Dermis blood vessel endothelial cell (primary cell): ENCODE measurements around the gene RPS2. TPM values are rescaled to one million over a fixed set of nuclear protein-coding genes. Genes with fewer than 3 reads are reported as not detected.

Experiments used
- DNase-seq: peaks from one replicate; pipeline ENCODE4 v3.0.0; 2010
- total RNA-seq: library from RNA; depleted of rRNA; stranded (reverse); fragments of >200 nt; gene quantifications from 2 replicates; pipeline ENCODE4 v1.2.3, GENCODE V29; 2014

RPS2 gene
- total RNA-seq, 1 donor from 2014 or later, result 1,669 TPM

DNA sequence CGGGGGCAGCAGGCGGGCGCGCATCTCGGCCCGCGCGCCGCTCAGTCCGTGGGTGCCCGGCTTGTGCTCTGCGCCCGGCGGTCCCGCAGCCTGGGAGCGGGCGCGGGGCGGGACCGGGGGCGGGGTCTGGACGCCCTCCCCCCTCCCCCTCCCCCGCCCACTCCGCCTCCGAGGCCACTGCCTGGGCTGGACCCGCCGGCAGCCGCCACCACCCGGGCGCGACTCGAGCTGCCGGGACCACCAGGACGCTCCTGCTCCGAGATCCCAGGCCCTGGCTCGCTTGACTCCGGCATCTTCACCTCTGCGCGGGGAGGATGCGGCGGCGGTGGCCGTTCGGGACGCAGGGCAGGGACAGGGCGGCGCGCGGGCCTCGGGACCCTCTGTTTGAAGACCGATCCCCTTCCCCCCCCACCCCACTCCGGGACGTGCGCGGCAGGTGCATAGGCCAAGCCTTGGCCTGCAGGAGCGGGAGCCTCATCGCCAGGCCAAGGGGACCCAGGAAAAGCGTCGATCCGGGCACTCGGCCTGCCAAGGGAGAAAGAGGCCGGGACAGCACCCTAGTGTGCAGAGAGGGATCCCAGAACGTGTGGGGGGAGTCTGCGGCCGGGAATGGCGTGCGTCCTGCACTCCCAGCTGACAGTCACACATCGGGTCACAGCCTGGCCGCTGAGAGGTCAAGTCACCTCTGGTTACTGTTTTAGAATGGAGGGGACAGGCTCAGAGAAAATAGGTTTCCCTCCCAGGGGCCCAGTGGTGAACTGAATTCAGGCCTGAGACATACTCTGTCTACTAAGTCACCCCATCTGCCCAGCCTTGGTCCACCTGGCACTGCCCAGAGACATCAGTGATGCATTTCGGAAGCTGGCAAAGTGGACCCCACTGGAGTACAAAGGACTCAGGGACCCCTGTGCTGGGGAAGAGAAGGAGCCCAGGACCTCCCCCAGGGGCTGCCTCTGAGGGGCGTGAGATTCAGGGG lies 46.0 kb downstream of the RPS2 start, which contains the start of gene HS3ST6:
HS3ST6 (minus strand) TSS at position 65 of the 976 bp plus-strand sequence. CDS start 92 bp downstream, outside the sequence.
- DNase-seq, result no peak

DNA sequence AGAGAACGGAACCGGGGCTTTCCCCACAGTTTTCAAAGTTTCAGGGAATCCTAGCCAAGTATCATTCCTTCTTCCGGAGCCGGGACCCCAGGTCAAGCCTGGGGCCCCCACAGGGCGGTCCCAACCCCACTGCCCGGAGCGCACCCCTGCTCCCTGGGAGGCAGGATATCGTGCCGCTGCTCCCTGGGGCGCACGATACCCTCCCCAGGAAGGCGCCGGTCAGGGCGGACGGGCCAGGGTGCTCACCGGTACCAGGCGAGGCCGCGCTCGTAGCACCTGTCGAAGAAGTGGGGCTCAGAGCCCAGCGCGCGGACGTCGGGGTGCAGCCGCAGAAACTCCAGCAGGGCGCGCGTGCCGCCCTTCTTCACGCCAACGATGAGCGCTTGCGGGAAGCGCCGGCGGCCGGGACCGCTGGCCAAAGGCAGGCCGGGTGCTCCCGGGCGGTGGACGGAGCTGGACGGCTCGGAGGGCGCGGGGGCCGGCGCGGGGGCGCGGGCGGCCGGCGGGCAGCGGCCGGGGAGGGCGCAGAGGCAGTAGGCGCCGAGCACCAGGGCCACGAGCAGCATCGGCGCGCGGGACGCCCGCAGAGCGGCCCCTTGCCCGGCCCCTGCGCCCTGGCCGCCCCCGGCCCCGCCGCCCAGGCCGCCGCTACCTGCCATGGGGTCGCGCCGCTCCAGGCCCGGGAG lies 46.8 kb downstream of the RPS2 start:
- no peak for DNase-seq

DNA sequence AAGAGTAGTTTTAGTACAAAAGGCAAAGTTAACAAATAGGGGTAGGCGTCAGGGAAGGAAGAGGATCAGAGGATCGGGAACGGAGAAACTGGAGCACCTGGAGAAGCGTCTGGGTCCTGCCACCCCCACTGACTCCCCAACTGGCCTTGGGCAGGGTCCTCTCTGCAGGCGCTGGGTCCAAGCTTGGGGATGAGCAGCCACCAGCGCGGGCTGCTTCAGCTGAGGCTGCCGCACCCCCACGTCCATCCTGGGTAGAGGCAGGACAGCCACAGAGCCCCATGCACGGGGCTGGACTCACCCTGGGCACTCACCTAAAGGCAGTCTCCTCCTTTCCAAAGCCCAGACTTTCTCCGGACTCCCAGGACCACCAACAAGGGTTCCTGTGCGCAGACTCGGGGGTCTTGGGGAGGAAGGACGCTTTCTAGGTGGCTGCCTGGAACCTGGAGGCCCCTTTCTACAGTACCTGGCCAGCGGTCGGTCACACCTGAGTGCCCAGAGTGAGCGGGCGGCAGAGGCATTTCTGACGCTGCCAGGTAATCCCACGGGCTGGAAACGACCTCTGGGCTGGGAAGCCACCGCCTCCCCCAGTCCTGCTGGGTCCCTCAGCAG lies 47.5 kb downstream of the RPS2 start:
- no peak for DNase-seq

DNA sequence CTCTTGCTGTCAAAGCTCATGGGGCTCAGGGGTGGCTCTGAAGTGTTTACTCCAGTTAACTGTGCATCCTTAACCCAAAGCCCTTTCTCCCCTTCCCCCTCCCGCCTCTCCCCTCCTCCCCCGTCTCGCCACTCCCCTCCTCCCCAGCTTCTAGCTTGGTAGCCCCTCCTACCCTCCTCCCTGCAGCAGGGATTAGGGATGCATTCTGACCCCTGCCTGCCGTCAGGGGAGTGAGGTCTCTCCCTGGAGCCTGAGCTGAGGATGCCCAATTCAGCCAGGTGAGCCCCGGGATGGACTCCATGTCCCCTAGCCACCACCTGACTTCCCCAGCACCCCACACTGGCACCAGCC lies 48.0 kb downstream of the RPS2 start:
- DNase-seq, result no peak

DNA sequence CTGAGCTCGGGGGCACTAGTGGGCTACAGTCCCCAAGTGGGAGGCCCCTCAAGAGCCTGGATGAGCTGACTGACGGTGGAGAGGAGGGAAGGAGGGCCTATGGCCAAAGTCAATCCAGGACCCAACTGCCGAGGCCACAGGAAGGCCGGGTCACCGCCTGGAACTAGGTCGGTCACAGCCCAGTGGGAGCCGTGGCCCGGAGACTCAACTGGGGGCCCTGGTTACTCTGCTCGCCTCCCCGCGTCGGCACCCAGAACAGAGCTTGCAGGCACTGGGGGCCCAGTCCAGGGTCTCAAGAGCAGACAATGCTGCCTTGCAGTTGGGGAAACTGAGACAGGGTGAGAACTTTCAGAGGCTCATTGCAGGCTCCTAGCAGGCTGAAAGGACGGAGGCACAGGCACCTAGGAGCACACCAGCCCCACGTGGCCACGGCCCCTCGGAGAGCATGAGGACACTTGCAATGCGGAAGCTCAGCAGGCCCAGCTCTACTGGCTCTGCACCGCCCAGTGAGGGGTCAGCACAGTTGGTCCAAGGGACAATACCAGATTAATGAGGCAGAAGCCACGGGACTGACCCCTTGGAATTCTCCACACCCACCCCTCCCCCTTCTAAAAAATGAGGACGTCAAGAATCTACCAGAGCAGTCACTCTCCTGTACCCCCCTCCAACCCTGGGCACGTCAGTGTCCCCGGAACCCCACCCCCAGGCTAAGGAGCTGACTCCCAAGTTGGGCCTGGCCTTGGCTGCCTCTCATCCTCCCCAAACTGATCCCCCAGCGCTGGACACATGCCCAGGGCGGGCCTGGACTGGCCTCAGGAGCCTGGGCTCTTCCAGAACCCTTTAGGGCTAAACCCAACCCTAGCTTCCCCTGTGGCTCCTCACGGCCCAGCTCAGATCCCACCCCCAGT lies 48.6 kb downstream of the RPS2 start:
- DNase-seq, result no peak

DNA sequence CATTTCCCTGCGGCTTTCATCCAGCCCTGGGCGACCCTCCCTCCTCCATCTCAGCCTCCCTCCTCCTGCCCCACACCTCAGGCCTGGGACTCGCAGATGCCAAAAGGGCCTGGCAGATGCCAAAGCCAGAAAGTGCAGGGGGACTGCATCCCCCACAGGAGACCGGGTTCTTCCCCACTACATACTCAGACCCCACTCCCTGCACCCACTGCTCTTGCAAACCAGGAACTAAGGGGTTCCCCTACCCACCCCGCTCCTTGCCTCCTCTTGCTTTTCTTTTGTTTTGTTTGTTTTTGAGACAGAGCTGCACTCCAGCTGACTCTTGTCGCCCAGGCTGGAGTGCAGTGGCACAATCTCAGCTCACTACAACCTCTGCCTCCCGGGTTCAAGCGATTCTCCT lies 49.6 kb downstream of the RPS2 start:
- no peak for DNase-seq

DNA sequence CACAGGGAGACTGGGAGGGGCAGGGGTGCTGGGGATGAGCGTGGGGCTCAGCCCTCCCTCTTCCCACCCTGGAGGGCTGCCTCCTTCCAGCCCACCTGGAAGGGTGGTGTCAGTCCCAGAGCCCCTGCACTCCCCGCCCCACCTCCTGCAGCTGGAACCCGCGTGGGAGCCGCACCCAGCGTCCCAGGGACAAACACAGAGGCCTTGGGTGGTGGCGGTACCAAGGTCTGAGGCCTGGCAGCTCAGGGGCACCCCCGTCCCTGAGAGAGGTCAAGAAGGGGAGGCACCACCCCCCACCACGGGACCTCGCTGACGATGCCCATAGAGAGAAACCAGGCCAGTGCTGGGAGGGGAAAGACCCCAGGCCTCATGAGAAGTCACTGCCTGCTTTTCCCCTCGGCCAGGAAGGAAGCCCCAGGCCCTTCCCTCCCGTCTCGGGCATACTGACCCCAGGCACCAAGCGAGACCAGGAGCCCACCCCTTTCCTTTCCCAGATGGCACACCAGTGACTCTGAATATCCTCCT lies 50.5 kb downstream of the RPS2 start:
- no peak for DNase-seq

DNA sequence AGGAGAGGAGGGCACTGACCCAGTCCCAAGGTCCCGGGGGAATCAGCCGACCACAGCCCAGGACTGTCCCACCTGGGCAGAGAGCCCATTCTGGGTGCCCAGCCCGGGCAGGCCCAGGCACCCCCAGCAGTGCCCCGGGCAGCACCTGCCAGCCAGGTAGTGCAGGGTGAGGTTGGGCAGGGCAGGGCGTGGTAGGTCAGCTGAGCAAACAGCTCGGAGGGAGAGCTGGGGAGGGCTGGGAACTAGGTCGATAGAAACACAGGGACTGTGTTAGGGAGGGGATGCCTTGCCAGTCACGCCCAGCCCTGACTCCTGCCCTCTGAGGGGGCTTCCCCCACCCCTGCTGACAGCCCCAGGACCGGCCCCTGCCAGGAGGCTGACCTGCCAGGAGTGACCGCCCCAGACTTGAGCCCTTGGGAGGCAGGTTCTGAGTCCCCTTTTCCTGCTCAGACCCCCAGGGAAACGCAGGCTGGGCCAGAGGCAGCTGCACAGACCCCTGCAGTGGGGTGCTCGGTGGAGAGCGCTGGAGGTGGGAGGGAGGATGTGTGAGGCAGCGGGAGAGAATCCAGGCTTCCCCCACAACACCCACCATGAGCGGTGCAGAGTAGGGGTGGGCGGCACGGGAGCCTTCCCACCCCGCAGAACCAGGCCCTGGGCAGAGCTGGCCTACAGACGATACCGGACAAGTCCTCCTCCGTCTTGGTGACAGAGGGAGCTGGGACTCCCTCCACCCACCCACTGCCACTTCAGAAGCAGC lies 51.1 kb downstream of the RPS2 start:
- DNase-seq, result no peak

DNA sequence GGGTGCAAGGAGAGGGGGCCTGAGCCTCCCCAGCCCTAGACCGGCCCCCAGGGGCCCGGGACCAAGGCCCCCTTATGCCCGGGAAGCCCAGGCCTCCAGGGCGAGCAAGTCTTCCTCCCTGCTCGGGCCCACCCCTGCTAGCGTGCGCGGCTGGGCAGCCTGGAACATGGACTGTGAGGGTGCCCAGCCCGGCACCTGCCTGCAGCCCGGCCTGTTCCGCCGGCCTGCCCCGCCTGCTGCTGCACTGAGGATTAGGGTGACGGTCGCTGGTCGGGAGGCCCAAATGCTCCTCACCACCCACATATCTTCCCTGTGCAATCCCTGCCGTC lies 52.4 kb downstream of the RPS2 start:
- no peak for DNase-seq

Other genes starting within 250 kb of the RPS2 start
- 46.6 and 87.3 TPM in 2 replicates for gene NME3, start 193.3 kb downstream of the RPS2 start, total RNA-seq
- 9.7 and 16.5 TPM in 2 replicates for gene EME2, start 192.0 kb downstream of the RPS2 start, total RNA-seq
- gene MRPS34, start 191.7 kb downstream of the RPS2 start, total RNA-seq, result 77.1 and 84.7 TPM in 2 replicates
- gene SPSB3, start 182.3 kb downstream of the RPS2 start, total RNA-seq, result 57.6 and 82.2 TPM in 2 replicates
- gene NUBP2, start 181.9 kb downstream of the RPS2 start, total RNA-seq, result 91.8 and 110 TPM in 2 replicates
- gene IGFALS, start 171.1 kb downstream of the RPS2 start, total RNA-seq, result not detected in 2 replicates
- gene HAGH, start 138.0 kb downstream of the RPS2 start, total RNA-seq, result 76.5 and 89.2 TPM in 2 replicates
- 79.7 and 82.4 TPM in 2 replicates for gene FAHD1, start 137.6 kb downstream of the RPS2 start, total RNA-seq
- gene MEIOB, start 92.7 kb downstream of the RPS2 start, total RNA-seq, result not detected in 2 replicates
- gene HS3ST6, start 46.4 kb downstream of the RPS2 start, total RNA-seq, result not detected in 2 replicates
- 6.6 and 8.1 TPM in 2 replicates for gene MSRB1, start 21.6 kb downstream of the RPS2 start, total RNA-seq
- gene RPL3L, start 10.1 kb downstream of the RPS2 start, total RNA-seq, result not detected in 2 replicates
- gene NDUFB10, start 5.3 kb downstream of the RPS2 start, total RNA-seq, result 107 and 149 TPM in 2 replicates
- gene RNF151, start 2.0 kb upstream of the RPS2 start, total RNA-seq, result not detected in 2 replicates
- gene TBL3, start 7.2 kb upstream of the RPS2 start, total RNA-seq, result 46.1 and 71.8 TPM in 2 replicates
- gene NOXO1, start 16.6 kb upstream of the RPS2 start, total RNA-seq, result 0.34 TPM in 1 of 2 replicates, not detected in the other
- 9.0 and 13.4 TPM in 2 replicates for gene GFER, start 19.4 kb upstream of the RPS2 start, total RNA-seq
- 1.6 and 2.4 TPM in 2 replicates for gene SYNGR3, start 25.1 kb upstream of the RPS2 start, total RNA-seq
- 19.1 and 28.2 TPM in 2 replicates for gene ZNF598, start 45.0 kb upstream of the RPS2 start, total RNA-seq
- gene NPW, start 55.0 kb upstream of the RPS2 start, total RNA-seq, result 0.17 and 1.2 TPM in 2 replicates
- 33.5 and 79.6 TPM in 2 replicates for gene NHERF2, start 62.1 kb upstream of the RPS2 start, total RNA-seq
- gene NTHL1, start 83.0 kb upstream of the RPS2 start, total RNA-seq, result 27.7 and 32.3 TPM in 2 replicates
- 40.8 and 59.3 TPM in 2 replicates for gene TSC2, start 83.2 kb upstream of the RPS2 start, total RNA-seq
- 55.6 and 77.1 TPM in 2 replicates for gene PKD1, start 171.1 kb upstream of the RPS2 start, total RNA-seq
- gene RAB26, start 183.8 kb upstream of the RPS2 start, total RNA-seq, result 0.34 and 0.84 TPM in 2 replicates
- gene TRAF7, start 191.0 kb upstream of the RPS2 start, total RNA-seq, result 110 and 171 TPM in 2 replicates
- gene CASKIN1, start 231.8 kb upstream of the RPS2 start, total RNA-seq, result 0.05 and 0.17 TPM in 2 replicates
- 16.0 and 25.6 TPM in 2 replicates for gene MLST8, start 240.6 kb upstream of the RPS2 start, total RNA-seq
- gene BRICD5, start 246.0 kb upstream of the RPS2 start, total RNA-seq, result 1.3 and 4.4 TPM in 2 replicates